GM18861 (cell line): ENCODE results near the gene JOSD1.

Experiments used
- ATAC-seq: cut with Tn5 transposase; IDR thresholded peaks from one replicate; pipeline ENCODE4 v1.9.1; 2021; ENCODE audit not compliant: unreplicated experiment

The JOSD1 gene

DNA sequence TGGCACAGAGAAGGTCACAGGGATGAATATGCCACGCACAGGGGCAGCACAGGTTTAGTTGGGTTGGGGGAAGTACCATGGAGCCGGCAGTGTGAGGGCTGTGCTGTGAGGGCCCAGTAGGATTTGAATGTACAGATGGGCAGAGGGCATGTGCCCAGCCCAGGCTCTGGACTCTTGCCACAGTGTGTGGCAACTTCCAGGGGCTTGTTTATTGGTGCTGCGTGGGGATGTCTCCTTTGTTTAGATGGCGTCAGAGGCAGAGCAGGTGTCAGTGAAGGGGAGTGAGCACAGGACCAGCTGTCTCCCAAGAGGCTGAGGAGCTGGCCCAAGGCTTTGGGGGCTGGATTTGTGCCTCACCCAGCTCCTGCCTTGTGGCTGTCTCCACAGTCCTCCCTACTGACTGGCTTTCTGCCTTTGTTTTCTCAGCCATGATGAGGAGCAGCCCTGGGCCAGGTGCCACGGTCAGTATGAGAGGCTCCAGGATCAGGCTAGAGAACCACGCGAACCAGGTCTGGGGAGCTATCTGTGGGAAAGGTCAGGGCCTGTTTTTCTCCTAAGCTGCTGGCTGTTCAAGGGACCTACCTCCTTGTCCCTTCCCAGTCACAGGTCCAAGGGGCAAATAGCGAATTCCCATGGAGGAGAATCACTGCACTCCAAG is 33.1 kb upstream of the JOSD1 start:
- ATAC-seq, result no peak

DNA sequence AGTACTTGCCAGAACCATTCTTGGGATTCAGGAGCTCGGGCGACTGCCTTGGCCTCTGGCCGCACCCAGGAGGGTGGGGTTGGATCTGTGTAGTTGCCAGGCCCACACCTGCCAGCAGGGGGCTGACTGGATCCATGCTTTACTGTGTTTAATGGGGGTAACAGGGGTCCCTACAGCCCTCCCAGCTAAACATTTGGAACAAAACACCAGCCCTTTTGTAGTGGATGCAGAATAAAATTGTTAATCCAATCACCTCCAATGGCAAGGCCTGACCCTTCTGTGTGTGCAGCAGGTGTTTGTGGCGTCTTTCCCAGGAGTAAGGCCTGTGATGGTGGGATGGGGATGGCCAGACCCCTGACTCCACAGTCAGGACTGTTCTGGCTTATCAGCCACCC is 32.6 kb upstream of the JOSD1 start:
- ATAC-seq, result no peak

DNA sequence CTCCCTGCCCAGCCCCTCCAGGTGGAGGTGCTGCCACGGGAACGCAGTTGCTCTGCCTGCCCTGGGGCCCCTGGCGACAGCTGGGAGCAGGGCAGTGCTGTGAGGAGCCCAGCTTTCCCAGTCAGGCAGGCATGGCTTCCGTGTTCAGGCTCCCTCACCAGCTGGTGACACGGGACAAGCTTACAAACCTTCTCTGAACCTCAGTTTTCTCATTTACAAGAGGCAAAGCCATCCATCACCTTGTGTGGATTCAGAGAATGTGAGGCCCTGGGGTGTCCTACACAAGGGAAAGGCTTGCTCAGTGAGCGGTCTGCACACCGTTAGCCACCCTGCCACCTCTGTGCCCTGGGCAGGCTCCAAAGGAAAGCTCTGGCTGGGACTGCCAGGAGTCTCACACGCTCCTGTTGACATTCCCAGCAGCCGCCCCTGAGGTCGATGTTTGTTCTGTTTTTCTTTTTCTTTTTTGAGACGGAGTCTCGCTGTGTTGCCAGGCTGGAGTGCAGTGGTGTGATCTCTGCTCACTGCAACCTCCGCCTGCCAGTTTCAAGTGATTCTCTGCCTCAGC is 31.6 kb upstream of the JOSD1 start:
- no peak for ATAC-seq

- no peak for ATAC-seq
These were observed 31.0 kb upstream of the JOSD1 start for GRCh38 chr22:38731703-38732161.

GRCh38 chr22:38730411-38730871 is 29.7 kb upstream of the JOSD1 start:
- ATAC-seq, result no peak

DNA sequence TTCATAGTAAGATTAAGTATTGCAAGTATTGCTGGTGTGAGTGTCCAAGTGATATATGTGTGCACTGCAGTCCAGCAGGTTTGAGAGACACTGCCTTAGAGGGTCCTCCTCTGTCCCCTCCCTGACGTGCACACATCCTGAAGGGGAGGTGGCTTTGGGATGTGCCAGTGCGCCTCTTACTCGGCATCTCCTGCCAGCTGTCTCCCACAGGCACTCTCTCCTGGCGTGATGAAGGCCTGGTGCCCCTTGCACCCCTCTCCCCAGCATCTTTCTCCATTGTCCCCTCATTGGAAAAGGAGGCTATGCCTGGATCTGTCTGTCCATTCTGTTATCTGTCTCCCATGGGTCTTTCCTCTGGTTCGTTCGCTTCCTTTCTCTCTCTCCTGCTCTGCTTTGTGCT is 29.2 kb upstream of the JOSD1 start:
- ATAC-seq, result no peak

DNA sequence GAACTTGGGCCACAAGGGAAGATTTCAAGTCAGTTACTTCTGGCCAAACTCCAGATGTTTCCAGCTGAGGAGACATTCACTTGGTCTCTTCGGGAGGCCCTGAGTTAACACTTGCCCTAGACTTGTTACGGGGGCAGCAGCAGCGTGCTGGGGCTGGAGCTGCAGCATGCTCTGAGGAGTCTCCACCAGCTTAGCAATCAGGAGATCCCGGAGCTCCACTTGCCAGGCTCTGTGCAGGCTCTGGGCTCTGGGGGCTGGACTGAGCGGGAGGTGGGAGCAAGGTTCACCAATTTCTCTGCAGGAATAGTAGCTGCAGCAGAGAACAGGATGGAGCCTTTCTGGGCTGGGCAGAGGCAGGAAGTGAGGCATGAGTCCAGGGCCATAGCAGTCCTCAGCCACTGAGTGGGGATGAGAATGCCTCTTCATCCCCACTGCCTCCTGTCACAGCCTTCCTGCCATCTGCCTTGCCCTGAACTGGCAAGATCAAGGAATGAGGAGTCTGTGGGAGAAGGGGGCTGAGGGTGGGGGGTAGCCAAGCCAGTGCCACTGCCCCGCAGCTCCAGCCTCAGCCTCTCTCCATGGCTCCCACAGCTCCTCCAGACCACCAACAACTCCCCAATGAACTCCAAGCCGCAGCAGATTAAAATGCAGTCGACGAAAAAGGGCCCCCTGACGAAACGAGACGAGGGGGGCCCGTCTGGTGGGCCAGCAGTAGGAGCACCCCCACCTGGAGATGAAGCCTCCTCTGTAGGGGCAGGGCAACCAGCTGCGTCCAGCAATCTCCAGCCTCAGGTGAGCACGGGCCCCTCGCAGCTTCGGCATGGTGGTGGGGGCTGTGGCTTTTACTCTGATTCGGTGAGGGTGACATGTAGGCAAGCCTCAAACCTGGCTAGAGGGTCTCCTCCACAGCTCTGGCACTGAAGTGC is 28.4 kb upstream of the JOSD1 start:
- ATAC-seq, result no peak

GRCh38 chr22:38727530-38728451 is 27.0 kb upstream of the JOSD1 start:
- ATAC-seq, result no peak

DNA sequence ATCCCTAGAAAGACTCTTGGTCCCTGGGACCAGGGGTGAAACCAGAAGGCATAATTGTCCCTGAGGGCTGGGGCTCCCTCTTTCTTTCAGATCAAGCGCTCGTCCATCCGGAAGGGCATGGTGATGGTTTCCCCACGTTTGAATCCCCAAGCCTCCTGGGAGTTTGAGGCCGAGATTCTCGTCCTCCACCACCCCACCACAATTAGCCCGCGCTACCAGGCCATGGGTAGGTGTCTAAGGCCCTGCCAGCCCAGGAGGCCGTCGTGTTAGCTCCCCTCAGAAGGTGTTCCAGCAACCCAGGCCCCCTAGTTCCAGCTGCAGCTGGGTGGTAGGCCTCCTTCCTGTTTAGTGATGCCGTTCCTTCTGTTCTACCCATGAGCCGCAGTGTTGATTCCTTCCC is 26.4 kb upstream of the JOSD1 start:
- ATAC-seq, result no peak

DNA sequence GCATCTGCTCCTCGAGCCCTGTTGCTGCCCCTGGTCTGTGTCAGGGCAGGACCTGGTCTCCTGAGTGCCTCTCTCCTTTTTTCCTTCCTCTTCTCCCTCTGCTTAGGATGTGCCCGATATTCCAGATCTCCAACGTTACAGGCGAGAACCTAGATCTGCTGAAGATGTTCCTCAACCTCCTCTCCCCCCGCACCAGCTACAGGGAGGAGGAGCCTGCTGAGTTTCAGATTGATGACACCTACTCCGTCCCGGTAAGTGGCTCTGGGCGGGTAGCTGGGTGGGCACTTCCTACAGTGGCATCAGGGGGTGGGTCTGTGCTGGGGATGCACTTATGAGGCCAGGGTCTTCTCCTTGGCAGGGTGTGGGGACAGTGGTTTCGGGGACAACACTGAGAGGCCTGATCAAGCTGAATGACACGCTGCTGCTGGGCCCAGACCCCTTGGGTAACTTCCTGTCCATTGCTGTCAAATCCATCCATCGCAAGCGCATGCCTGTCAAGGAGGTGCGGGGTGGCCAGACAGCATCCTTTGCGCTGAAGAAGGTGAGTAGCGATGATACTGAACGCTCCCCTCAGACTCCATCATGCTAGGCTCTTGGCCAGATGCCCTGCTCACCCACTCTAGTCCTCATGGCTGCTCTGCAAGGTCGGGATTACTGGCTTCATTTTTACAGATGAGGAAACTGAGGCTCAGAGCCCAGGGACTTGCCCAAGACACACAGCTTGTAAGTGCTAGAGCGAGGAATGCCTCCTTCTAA is 25.3 kb upstream of the JOSD1 start:
- no peak for ATAC-seq

GRCh38 chr22:38724926-38725571 is 24.3 kb upstream of the JOSD1 start:
- ATAC-seq, result no peak

GRCh38 chr22:38724176-38724575 is 23.4 kb upstream of the JOSD1 start:
- no peak for ATAC-seq

- ATAC-seq, result no peak
These were observed 20.8 kb upstream of the JOSD1 start for GRCh38 chr22:38721551-38721950.

DNA sequence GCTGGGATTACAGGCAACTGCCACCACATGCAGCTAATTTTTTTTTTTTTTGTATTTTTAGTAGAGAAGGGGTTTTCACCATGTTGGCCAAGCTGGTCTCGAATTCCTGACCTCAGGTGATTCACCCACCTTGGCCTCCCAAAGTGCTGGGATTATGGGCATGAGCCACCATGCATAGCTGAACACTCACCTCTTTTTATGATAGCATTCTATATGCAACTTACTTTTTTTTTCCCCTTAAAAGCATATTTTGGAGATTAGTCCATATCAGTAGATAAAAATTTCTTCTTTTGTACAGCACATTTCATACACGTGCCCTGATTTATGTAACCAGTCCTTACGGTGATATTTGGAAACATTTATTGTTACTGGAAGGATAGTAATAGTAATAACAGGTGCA is 19.6 kb upstream of the JOSD1 start:
- no peak for ATAC-seq

DNA sequence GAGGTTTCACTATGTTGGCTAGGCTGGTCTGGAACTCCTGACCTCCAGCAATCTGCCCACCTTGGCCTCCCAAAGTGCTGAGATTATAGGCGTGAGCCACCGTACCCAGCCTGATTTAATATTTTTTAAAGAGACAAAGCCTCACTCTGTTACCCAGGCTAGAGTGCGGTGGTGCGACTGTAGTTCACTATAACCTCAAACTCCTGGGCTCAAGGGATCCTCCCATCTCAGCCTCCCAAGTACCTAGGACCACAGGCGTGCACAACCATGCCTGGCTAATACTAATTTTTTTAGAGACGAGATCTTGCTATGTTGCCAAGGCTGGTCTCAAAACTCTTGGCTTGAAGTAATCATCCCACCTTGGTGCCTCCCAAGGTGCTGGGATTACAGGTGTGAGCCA is 18.5 kb upstream of the JOSD1 start:
- no peak for ATAC-seq

DNA sequence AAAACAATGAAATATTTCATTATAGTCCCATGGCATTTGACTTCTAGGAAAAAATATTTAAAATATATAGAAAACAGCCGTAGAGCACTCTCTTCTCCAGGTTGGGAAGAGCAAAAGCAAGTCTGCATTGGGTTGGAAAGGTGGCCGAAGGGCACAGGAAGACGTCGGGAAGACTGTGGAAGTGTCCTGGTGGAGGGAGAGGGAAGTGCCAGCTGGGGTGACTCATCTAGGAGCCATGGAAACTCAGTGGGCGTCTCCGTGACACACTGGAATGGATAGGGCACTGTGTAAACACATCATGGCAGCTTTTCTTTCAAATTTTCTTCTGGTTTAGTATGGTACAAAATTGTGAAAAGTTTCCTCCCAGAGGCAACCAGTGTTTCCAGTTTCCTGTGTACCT is 17.7 kb upstream of the JOSD1 start:
- ATAC-seq, result no peak

- no peak for ATAC-seq
These were observed 16.5 kb upstream of the JOSD1 start for GRCh38 chr22:38717244-38717643.

- no peak for ATAC-seq
These were observed 16.1 kb upstream of the JOSD1 start for GRCh38 chr22:38716826-38717225.

GRCh38 chr22:38716271-38716670 is 15.5 kb upstream of the JOSD1 start:
- no peak for ATAC-seq

- no peak for ATAC-seq
These were observed 15.1 kb upstream of the JOSD1 start for GRCh38 chr22:38715852-38716251.
